Neuronal stem cell (in vitro differentiated cells): ENCODE measurements around the gene FOXC2.

Experiments used
- DNase-seq: peaks from one replicate; pipeline ENCODE4 v3.0.0-alpha.2; 2013; ENCODE audit warnings: low spot score
- H2AFZ ChIP-seq: one replicate; pipeline ENCODE4 v1.6.1; 2013; ENCODE audit warnings: mild to moderate bottlenecking, low read length, inconsistent platforms
- H2AK5ac ChIP-seq: 2 replicates; pipeline ENCODE4 v1.6.1; 2013; ENCODE audit warnings: low read depth, mild to moderate bottlenecking, inconsistent platforms, low read length, moderate library complexity, mixed read lengths
- H2BK120ac ChIP-seq: 2 replicates; pipeline ENCODE4 v1.6.1; 2013; ENCODE audit warnings: low read depth, mild to moderate bottlenecking, inconsistent platforms, low read length, moderate library complexity, mixed read lengths
- H2BK12ac ChIP-seq: one replicate; pipeline ENCODE4 v1.6.1; 2013; ENCODE audit warnings: low read length, inconsistent platforms
- H2BK15ac ChIP-seq: 2 replicates; pipeline ENCODE4 v1.6.1; 2013; ENCODE audit warnings: mild to moderate bottlenecking, low read length, inconsistent platforms, mixed read lengths
- H2BK5ac ChIP-seq: one replicate; pipeline ENCODE4 v1.6.1; 2013; ENCODE audit warnings: inconsistent platforms, mild to moderate bottlenecking, low read length, moderate library complexity
- H3K14ac ChIP-seq: one replicate; pipeline ENCODE4 v1.6.1; 2013; ENCODE audit warnings: low read length, inconsistent platforms
- H3K18ac ChIP-seq: 2 replicates; pipeline ENCODE4 v1.6.1; 2013; ENCODE audit warnings: low read length, inconsistent platforms
- H3K23ac ChIP-seq: 2 replicates; pipeline ENCODE4 v1.6.1; 2013; ENCODE audit warnings: low read depth, mild to moderate bottlenecking, mixed read lengths, low read length, inconsistent platforms; ENCODE audit not compliant: poor library complexity
- H3K27ac ChIP-seq: replicated peaks from 3 replicates; pipeline ENCODE4 v1.5.1; 2013; ENCODE audit warnings: low read length, inconsistent platforms
- H3K27me3 ChIP-seq, 3 experiments: 2 replicates each; pipeline ENCODE4 v1.6.1; 2013; ENCODE audit warnings: low read length in 3 of 3, mild to moderate bottlenecking in 2 of 3, inconsistent platforms in 1 of 3, low read depth in 1 of 3, mixed read lengths in 1 of 3, moderate library complexity in 1 of 3; ENCODE audit not compliant: control insufficient read depth in 3 of 3, insufficient read depth in 3 of 3
- H3K36me3 ChIP-seq, 2 donors: replicated peaks in 1 of 2; 2 replicates each; pipeline ENCODE4 v1.6.1; 2013; ENCODE audit warnings: low read length in 2 of 2; ENCODE audit not compliant: control insufficient read depth in 2 of 2, insufficient read depth in 2 of 2
- H3K4ac ChIP-seq: 2 replicates; pipeline ENCODE4 v1.6.1; 2013; ENCODE audit warnings: inconsistent platforms, mild to moderate bottlenecking, low read length, moderate library complexity
- H3K4me1 ChIP-seq, 2 donors: 1 replicate in 1 of 2; 2 replicates in 1 of 2; pipeline ENCODE4 v1.6.1; 2013; ENCODE audit warnings: low read length in 2 of 2, low read depth in 1 of 2; ENCODE audit not compliant: control insufficient read depth in 2 of 2, insufficient read depth in 1 of 2
- H3K4me2 ChIP-seq: one replicate; pipeline ENCODE4 v1.6.1; 2013; ENCODE audit warnings: mild to moderate bottlenecking, low read length, inconsistent platforms; ENCODE audit not compliant: insufficient read depth, poor library complexity, severe bottlenecking
- H3K4me3 ChIP-seq, 2 donors: 2 replicates each; pipeline ENCODE4 v1.5.1; 2013; ENCODE audit warnings: low read length in 2 of 2, mild to moderate bottlenecking in 2 of 2, inconsistent platforms in 1 of 2, moderate library complexity in 1 of 2
- H3K79me1 ChIP-seq: one replicate; pipeline ENCODE4 v1.6.1; 2013; ENCODE audit warnings: low read depth, mild to moderate bottlenecking, inconsistent platforms, low read length, moderate library complexity
- H3K9ac ChIP-seq: one replicate; pipeline ENCODE4 v1.6.1; 2013; ENCODE audit warnings: mild to moderate bottlenecking, low read depth, low read length, inconsistent platforms; ENCODE audit not compliant: poor library complexity
- H3K9me3 ChIP-seq, 2 donors: replicated peaks in 1 of 2; 2 replicates each; pipeline versions ENCODE3 to v1.6.1; 2013; ENCODE audit warnings: low read length in 2 of 2, mild to moderate bottlenecking in 2 of 2, inconsistent platforms in 1 of 2, low read depth in 1 of 2, mixed read lengths in 1 of 2, moderate library complexity in 1 of 2; ENCODE audit not compliant: control insufficient read depth in 2 of 2, insufficient read depth in 1 of 2
- H4K8ac ChIP-seq: one replicate; pipeline ENCODE4 v1.6.1; 2013; ENCODE audit warnings: low read depth, mild to moderate bottlenecking, inconsistent platforms, low read length, moderate library complexity
- H4K91ac ChIP-seq: one replicate; pipeline ENCODE4 v1.6.1; 2013; ENCODE audit warnings: low read length, low read depth, mild to moderate bottlenecking, inconsistent platforms; ENCODE audit not compliant: poor library complexity
- WGBS, 2 donors: extraction: QIAGEN DNeasy Blood & Tissue Kit; methylation state at CpG; one replicate each; pipeline ENCODE4 v1.1.7; 2013; ENCODE audit warnings: missing lambda C conversion rate in 2 of 2, mixed read lengths in 1 of 2; ENCODE audit not compliant: insufficient read length in 2 of 2, insufficient replicate concordance in 1 of 2; ENCODE audit errors: extremely low coverage in 2 of 2; 5-methylcytosine and 5-hydroxymethylcytosine counted together

FOXC2 gene

GRCh38 chr16:86545481-86545880 is 21.1 kb upstream of the FOXC2 start:
- H3K36me3 ChIP-seq: peaks cover 30 to 91% of the 10 kb centered on the region in 2 donors
- DNase-seq: no peak
- H3K4ac ChIP-seq: no peak overlapping the region
- H3K18ac ChIP-seq: no peak overlapping the region
- no peak overlapping the region for H2BK5ac ChIP-seq
- no peaks in the 10 kb centered on the region for H3K9me3 ChIP-seq
- H3K14ac ChIP-seq: no peak overlapping the region
- H4K91ac ChIP-seq: no peak overlapping the region
- no peak overlapping the region for H2BK120ac ChIP-seq
- no peak overlapping the region for H4K8ac ChIP-seq
- no peak overlapping the region for H2AK5ac ChIP-seq
- no peaks in the 10 kb centered on the region for H3K4me1 ChIP-seq
- H2AFZ ChIP-seq: no peak overlapping the region
- H3K79me1 ChIP-seq: no peaks in the 10 kb centered on the region
- no peak overlapping the region for H3K4me2 ChIP-seq
- H2BK15ac ChIP-seq: no peak overlapping the region
- H3K4me3 ChIP-seq: no peak overlapping the region
- WGBS, 2 donors: no CpG with 5 or more reads among the region's 12 CpGs
- H3K27ac ChIP-seq: no peak overlapping the region
- H3K27me3 ChIP-seq: no peaks in the 10 kb centered on the region
- peak overlapping the region; percentile 14 for H3K9ac ChIP-seq
- H3K23ac ChIP-seq: peak overlapping the region; percentile 32
- H2BK12ac ChIP-seq: no peak overlapping the region

GRCh38 chr16:86545954-86546637 is 20.5 kb upstream of the FOXC2 start:
- Histone ChIP-seq H4K91ac (no peak overlapping the region), H3K9ac (no peak overlapping the region), H3K9me3 (no peaks in the 10 kb centered on the region), H3K79me1 (no peaks in the 10 kb centered on the region), H2BK5ac (no peak overlapping the region), H3K14ac (no peak overlapping the region), H3K27me3 (no peaks in the 10 kb centered on the region), H3K36me3 (peaks cover 26 to 90% of the 10 kb centered on the region in 2 donors), H3K4me1 (no peaks in the 10 kb centered on the region), H2BK12ac (no peak overlapping the region), H3K4ac (no peak overlapping the region), H2BK15ac (no peak overlapping the region), H3K27ac (no peak overlapping the region), H4K8ac (no peak overlapping the region), H3K4me2 (no peak overlapping the region), H2AFZ (no peak overlapping the region), H2AK5ac (no peak overlapping the region), H3K18ac (no peak overlapping the region), H2BK120ac (no peak overlapping the region), H3K4me3 (no peak overlapping the region), H3K23ac (no peak overlapping the region)
- no peak for DNase-seq
- WGBS, 2 donors: no CpG with 5 or more reads among the region's 19 CpGs

- no peak overlapping the region for H3K23ac ChIP-seq
- H3K4me2 ChIP-seq: no peak overlapping the region
- H2BK12ac ChIP-seq: no peak overlapping the region
- H2BK15ac ChIP-seq: no peak overlapping the region
- H3K36me3 ChIP-seq: peaks cover 24 to 90% of the 10 kb centered on the region in 2 donors
- H3K27ac ChIP-seq: no peak overlapping the region
- H3K9ac ChIP-seq: no peak overlapping the region
- no peak overlapping the region for H4K91ac ChIP-seq
- H2AFZ ChIP-seq: no peak overlapping the region
- no peak overlapping the region for H3K4ac ChIP-seq
- no CpG with 5 or more reads among the region's 8 CpGs for WGBS, 2 donors
- no peak overlapping the region for H2BK120ac ChIP-seq
- no peaks in the 10 kb centered on the region for H3K27me3 ChIP-seq
- no peaks in the 10 kb centered on the region for H3K79me1 ChIP-seq
- H3K4me3 ChIP-seq: no peak overlapping the region
- no peaks in the 10 kb centered on the region for H3K4me1 ChIP-seq
- H3K18ac ChIP-seq: no peak overlapping the region
- H3K9me3 ChIP-seq: no peaks in the 10 kb centered on the region
- no peak overlapping the region for H2BK5ac ChIP-seq
- no peak overlapping the region for H4K8ac ChIP-seq
- H3K14ac ChIP-seq: no peak overlapping the region
- no peak for DNase-seq
- H2AK5ac ChIP-seq: no peak overlapping the region
Measured at GRCh38 chr16:86546638-86547013, 20.0 kb upstream of the FOXC2 start.

- no peak overlapping the region for H2AFZ ChIP-seq
- no peak overlapping the region for H3K9ac ChIP-seq
- H3K23ac ChIP-seq: no peak overlapping the region
- no peak overlapping the region for H4K8ac ChIP-seq
- no peak for DNase-seq
- H3K79me1 ChIP-seq: no peaks in the 10 kb centered on the region
- H3K18ac ChIP-seq: no peak overlapping the region
- peaks cover 20 to 90% of the 10 kb centered on the region in 2 donors for H3K36me3 ChIP-seq
- no peak overlapping the region for H2BK15ac ChIP-seq
- H3K4me3 ChIP-seq: no peak overlapping the region
- H3K4me2 ChIP-seq: no peak overlapping the region
- no peak overlapping the region for H2BK12ac ChIP-seq
- H4K91ac ChIP-seq: no peak overlapping the region
- no peak overlapping the region for H2BK120ac ChIP-seq
- H2BK5ac ChIP-seq: no peak overlapping the region
- WGBS, 2 donors: no CpG with 5 or more reads among the region's 11 CpGs
- H3K4me1 ChIP-seq: no peaks in the 10 kb centered on the region
- H3K4ac ChIP-seq: no peak overlapping the region
- H3K27ac ChIP-seq: no peak overlapping the region
- H3K9me3 ChIP-seq: no peaks in the 10 kb centered on the region
- H3K27me3 ChIP-seq: no peaks in the 10 kb centered on the region
- H3K14ac ChIP-seq: no peak overlapping the region
- no peak overlapping the region for H2AK5ac ChIP-seq
Measured at GRCh38 chr16:86547286-86547685, 19.3 kb upstream of the FOXC2 start.
